ENCODE measurements around the gene FAM83G.
"Not testable (repeated sequence)": the region's sequence is repeated elsewhere in the genome, so short reads cannot be mapped to it uniquely, and the experiment has no call there.

The FAM83G gene

GRCh38 chr17:18950944-18951905 is 53.3 kb downstream of the FAM83G start:
- DNase-seq (ENCODE audit: low spot score), result no peak

GRCh38 chr17:18950346-18950745 is 54.2 kb downstream of the FAM83G start:
- DNase-seq (ENCODE audit: low spot score), result no peak

- DNase-seq (ENCODE audit: low spot score), result no peak
Observed at GRCh38 chr17:18949566-18949965, 55.0 kb downstream of the FAM83G start.

DNA sequence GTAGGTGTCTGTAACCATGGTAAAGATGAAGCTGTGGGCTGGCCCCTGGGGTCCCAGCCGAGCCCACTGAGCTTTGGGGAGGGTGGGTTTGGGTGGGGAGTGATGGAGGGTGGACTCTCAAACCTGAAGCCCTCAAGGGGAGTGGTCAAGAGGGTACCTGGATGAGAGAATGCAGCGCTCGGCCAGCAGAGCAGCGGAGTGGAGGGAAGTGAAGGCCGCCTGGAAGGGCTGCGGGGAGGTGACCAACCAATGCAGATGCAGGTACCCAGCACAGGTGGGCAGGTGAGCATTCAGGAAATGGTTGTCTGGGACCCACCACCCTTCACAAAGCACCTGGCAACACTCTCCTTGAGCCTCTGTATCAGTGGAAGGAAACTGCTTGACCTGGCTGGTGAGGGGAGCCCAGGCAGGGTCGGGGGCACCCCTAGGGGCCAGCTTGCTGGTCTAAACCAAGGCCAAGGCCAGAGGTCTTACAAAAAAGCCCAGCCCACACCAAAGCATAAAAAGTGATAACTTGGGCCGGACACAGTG is 56.0 kb downstream of the FAM83G start:
- no peak for DNase-seq (ENCODE audit: low spot score)

GRCh38 chr17:18947866-18948265 is 56.7 kb downstream of the FAM83G start:
- no peak for DNase-seq (ENCODE audit: low spot score)

GRCh38 chr17:18946536-18946935 is 58.0 kb downstream of the FAM83G start:
- no peak for DNase-seq (ENCODE audit: low spot score)

GRCh38 chr17:18944646-18945045 is 59.9 kb downstream of the FAM83G start:
- no peak for DNase-seq (ENCODE audit: low spot score)

GRCh38 chr17:18938692-18939023 is 65.9 kb downstream of the FAM83G start:
- no peak for DNase-seq (ENCODE audit: low spot score)

GRCh38 chr17:18937981-18938691 is 66.4 kb downstream of the FAM83G start:
- DNase-seq (ENCODE audit: low spot score), result no peak

DNA sequence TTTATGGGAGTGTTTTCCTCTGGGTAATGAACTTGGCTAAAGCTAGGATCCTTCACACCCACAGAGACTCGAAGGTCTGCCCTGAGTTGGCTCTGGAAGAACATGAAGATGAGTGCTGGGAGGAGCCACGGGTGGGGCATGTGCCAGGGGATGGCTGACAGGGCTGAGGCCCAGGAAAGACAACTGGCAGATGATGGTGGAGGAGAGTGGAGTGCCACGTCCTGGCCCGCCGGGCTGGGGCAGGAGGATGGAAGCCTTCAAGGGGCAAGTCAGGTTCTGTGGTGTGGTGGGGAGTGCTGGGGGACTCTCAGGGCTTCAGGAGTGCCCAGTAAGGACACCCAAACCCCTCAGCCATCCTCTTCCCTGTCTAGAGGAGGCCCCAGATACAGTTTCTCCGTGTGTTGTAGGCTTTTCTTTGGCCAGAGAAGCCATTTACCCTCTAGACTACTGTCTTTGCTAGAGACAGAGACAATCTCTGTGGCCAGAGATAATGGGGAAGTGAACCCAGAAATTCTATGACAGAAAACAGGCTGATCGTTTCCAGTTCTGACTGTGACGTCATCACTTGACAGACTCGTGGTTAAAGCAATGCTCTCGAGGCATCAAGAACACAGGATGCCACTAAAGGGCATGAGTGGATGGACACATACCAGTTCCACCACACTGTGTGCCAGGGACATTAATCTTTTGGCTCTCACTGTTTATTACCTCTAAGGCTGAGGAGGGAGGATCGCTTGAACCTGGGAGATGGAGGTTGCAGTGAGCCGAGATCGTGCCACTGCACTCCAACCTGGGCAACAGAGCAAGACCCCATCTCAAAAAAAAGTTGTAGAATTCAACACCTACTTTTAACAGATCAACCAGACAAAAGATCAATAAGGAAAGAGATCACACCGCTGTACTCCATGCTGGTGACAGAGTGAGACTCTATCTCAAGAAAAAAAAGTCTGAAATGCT is 71.2 kb downstream of the FAM83G start:
- DNase-seq (ENCODE audit: low spot score), result no peak

GRCh38 chr17:18932360-18933055 is 72.1 kb downstream of the FAM83G start:
- no peak for DNase-seq (ENCODE audit: low spot score)

- DNase-seq (ENCODE audit: low spot score), result no peak
Observed at GRCh38 chr17:18928628-18929125, 75.9 kb downstream of the FAM83G start.

- DNase-seq (ENCODE audit: low spot score), result no peak
Observed at GRCh38 chr17:18925187-18925586, 79.4 kb downstream of the FAM83G start.

GRCh38 chr17:18922596-18922995 is 82.0 kb downstream of the FAM83G start:
- not testable (repeated sequence) for DNase-seq (ENCODE audit: low spot score)

- DNase-seq (ENCODE audit: low spot score), result no peak
Observed at GRCh38 chr17:18921912-18922451, 82.6 kb downstream of the FAM83G start.

GRCh38 chr17:18921485-18921884 is 83.1 kb downstream of the FAM83G start:
- DNase-seq (ENCODE audit: low spot score), result no peak

- DNase-seq (ENCODE audit: low spot score), result no peak
Observed at GRCh38 chr17:18920911-18921441, 83.6 kb downstream of the FAM83G start.

DNA sequence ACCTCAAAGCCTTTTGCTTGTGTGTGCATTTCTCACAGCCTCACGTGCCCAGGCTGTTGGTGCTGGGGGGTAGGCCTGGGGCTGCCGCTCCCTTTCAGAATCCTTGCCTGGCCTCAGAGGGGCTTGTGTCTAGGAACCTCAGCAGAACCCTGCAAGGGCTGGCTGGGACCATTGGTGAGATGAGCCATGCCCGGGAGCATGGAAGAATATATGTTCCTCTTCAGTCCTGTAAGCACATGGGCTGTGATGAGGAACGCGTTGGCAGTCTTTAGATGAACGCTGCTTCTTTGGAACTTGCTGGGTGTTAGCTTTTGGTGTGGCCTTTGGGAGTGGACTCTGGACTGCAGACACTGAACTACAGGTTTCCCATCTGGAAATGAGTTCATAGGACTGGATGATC is 84.6 kb downstream of the FAM83G start:
- DNase-seq (ENCODE audit: low spot score), result no peak
